22Rv1 (cell line): ENCODE results near the gene AOPEP.

Experiments used
- ZFX ChIP-seq: fragments of 450-650 bp; IDR thresholded peaks from 2 replicates; pipeline ENCODE4 v1.6.1; 2017; ENCODE audit warnings: antibody characterized with exemption, borderline replicate concordance
- TF ChIP-seq, protein P1 (sequence below): fragments of 450-650 bp; IDR thresholded peaks from 2 replicates; pipeline ENCODE4 v1.5.1; 2017; ENCODE audit warnings: mild to moderate bottlenecking

DNA sequence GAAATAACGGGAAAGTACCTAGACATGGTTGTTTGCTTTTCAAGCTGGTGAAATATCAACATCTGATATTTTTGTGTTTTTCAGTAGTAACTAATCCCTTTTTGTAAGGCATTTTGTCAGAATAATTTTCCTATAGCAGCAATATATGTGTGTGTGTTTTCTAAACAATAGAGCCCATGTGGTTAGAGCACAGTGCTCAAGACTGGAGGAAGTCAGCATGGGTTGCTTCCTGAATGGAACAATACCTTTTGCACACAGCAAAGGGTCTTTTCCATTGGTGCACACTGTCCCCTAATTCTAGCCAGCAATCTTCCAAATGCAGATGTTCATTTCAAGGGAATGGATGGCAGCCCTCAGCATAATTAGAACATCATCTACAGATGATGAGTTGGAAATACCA, 270.1 kb downstream of the AOPEP start:
- TF ChIP-seq, protein P1, sequence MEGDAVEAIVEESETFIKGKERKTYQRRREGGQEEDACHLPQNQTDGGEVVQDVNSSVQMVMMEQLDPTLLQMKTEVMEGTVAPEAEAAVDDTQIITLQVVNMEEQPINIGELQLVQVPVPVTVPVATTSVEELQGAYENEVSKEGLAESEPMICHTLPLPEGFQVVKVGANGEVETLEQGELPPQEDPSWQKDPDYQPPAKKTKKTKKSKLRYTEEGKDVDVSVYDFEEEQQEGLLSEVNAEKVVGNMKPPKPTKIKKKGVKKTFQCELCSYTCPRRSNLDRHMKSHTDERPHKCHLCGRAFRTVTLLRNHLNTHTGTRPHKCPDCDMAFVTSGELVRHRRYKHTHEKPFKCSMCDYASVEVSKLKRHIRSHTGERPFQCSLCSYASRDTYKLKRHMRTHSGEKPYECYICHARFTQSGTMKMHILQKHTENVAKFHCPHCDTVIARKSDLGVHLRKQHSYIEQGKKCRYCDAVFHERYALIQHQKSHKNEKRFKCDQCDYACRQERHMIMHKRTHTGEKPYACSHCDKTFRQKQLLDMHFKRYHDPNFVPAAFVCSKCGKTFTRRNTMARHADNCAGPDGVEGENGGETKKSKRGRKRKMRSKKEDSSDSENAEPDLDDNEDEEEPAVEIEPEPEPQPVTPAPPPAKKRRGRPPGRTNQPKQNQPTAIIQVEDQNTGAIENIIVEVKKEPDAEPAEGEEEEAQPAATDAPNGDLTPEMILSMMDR, result no peak
- TF ChIP-seq ZFX, result no peak
